ENCODE results near the gene KIF4A.

DNA sequence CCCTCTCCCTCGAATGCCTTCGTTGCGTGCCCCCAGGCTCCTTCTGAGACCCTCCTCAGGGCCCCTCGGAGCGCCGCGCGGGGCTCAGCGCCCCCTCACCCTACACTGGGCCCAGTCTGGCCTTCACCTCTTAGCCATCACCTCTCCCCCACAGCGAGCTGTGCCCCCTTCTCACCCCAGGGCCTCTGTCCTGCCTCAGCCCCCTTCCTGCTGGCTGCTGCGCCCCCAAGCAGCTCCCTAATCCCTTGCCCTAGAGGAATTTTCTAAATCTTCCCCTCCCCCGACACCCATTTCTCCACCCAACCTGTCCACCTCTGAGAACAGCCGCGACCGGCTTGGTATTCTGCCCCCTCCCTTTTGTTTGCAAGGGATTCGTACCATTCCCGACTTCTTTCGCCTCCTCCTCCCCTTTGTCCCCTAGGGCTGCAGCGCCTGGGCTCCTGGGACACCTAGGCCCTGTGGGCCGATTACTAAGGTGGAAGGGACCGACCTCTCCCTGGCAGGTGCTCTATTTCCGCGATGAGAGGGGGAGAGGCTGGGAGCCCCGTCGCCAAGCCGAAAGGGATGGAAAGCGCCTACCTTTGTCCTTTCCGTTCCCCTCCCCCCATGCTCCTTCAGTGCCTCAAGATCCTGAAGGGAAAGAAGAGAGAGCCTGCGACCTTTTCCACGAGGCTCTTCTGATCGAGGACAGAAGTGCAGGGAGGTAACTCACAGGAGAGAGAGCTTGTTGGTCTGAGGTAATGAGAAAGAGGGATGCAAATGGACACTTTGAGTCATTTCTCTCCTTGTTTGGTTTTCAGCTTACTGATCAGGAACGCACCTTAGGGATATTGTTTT is 165.7 kb downstream of the KIF4A start:
- TF ChIP-seq, protein P1, sequence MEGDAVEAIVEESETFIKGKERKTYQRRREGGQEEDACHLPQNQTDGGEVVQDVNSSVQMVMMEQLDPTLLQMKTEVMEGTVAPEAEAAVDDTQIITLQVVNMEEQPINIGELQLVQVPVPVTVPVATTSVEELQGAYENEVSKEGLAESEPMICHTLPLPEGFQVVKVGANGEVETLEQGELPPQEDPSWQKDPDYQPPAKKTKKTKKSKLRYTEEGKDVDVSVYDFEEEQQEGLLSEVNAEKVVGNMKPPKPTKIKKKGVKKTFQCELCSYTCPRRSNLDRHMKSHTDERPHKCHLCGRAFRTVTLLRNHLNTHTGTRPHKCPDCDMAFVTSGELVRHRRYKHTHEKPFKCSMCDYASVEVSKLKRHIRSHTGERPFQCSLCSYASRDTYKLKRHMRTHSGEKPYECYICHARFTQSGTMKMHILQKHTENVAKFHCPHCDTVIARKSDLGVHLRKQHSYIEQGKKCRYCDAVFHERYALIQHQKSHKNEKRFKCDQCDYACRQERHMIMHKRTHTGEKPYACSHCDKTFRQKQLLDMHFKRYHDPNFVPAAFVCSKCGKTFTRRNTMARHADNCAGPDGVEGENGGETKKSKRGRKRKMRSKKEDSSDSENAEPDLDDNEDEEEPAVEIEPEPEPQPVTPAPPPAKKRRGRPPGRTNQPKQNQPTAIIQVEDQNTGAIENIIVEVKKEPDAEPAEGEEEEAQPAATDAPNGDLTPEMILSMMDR (conservative IDR thresholded peaks at IDR 0.05; ENCODE audit: low read length), result no peak
- no peak for TF ChIP-seq EZH2phosphoT487 (IDR thresholded peaks at IDR 0.05; ENCODE audit: borderline replicate concordance, low read depth, low read length)

All from OCI-LY7 (cell line).